Spleen (tissue), 11 donors: Measurements from ENCODE around the gene NAALADL2. TPM values are rescaled to one million over a fixed set of nuclear protein-coding genes. Genes with fewer than 3 reads are reported as not detected.
"Not testable (repeated sequence)": the region's sequence is repeated elsewhere in the genome, so short reads cannot be mapped to it uniquely, and the experiment has no call there.

Source experiments
- DNase-seq: peaks from one replicate; pipeline ENCODE4 v3.0.0-alpha.2; 2020
- H3K27ac ChIP-seq, 8 donors: fragments of 200-600 bp; sonication (generic) in 7 of 8; 1 replicate in 4 of 8; 2 replicates in 4 of 8; pipeline versions ENCODE4 v1.5.0 to v1.8.0; 2016 to 2021; ENCODE audit warnings: inconsistent platforms in 4 of 8, mild to moderate bottlenecking in 4 of 8, moderate library complexity in 1 of 8
- H3K27me3 ChIP-seq, 7 donors: fragments of 200-600 bp; sonication (generic) in 6 of 7; replicated peaks in 1 of 7; 1 replicate in 4 of 7; 2 replicates in 3 of 7; pipeline versions ENCODE4 v1.5.0 to v1.8.0; 2016 to 2021; ENCODE audit warnings: inconsistent platforms in 3 of 7, mild to moderate bottlenecking in 1 of 7
- H3K36me3 ChIP-seq, 6 donors: fragments of 200-600 bp; sonication (generic) in 5 of 6; 1 replicate in 4 of 6; 2 replicates in 2 of 6; pipeline versions ENCODE4 v1.5.0 to v1.8.0; 2016 to 2021; ENCODE audit warnings: inconsistent platforms in 2 of 6
- H3K4me1 ChIP-seq, 6 donors: fragments of 200-600 bp; sonication (generic) in 5 of 6; 1 replicate in 3 of 6; 2 replicates in 3 of 6; pipeline versions ENCODE4 v1.5.0 to v1.8.0; 2016 to 2021; ENCODE audit warnings: inconsistent platforms in 3 of 6
- H3K4me3 ChIP-seq, 8 donors: fragments of 200-600 bp; sonication (generic) in 7 of 8; 1 replicate in 4 of 8; 2 replicates in 4 of 8; pipeline versions ENCODE4 v1.5.0 to v1.8.0; 2016 to 2021; ENCODE audit warnings: inconsistent platforms in 4 of 8, mild to moderate bottlenecking in 4 of 8, moderate library complexity in 2 of 8
- H3K9me3 ChIP-seq, 8 donors: fragments of 200-600 bp; sonication (generic) in 7 of 8; 1 replicate in 4 of 8; 2 replicates in 4 of 8; pipeline versions ENCODE4 v1.5.0 to v1.8.0; 2016 to 2021; ENCODE audit warnings: inconsistent platforms in 4 of 8
- POLR2A ChIP-seq, 3 donors: fragments of 450-650 bp; IDR thresholded peaks; one replicate each; pipeline ENCODE4 v1.5.1; 2017; ENCODE audit warnings: antibody characterized with exemption in 3 of 3, mild to moderate bottlenecking in 1 of 3
- POLR2AphosphoS5 ChIP-seq, 3 donors: sonication (generic); formaldehyde crosslinking; IDR thresholded peaks; one replicate each; pipeline ENCODE4 v1.5.1; 2017; ENCODE audit warnings: antibody characterized with exemption in 3 of 3
- WGBS, 5 donors: extraction: QIAGEN DNeasy Blood & Tissue Kit in 3 of 5; methylation state at CpG; one replicate each; pipeline versions ENCODE4 v1.1.5 to v1.1.7; 2013 to 2018; 5-methylcytosine and 5-hydroxymethylcytosine counted together
- intact Hi-C: fragments of 100-400 bp; cut with DNase I; formaldehyde crosslinking; loops from one replicate; pipeline ENCODE4 v1.15.0; 2023; ENCODE audit warnings: low total_unique reads
- polyA plus RNA-seq, 3 donors: library from polyadenylated mRNA; stranded (reverse); fragments of 200-250 nt; gene quantifications; one replicate each; pipeline ENCODE4 v1.2.1, GENCODE V29; 2013
- total RNA-seq, 7 donors: library from RNA; depleted of rRNA in 3 of 7; stranded (reverse); fragments of >200 nt in 3 of 7; fragmentation: NEBNext Ultra II Directional in 4 of 7; extraction: Animal tissue kit (Norgen Biotek cat#: 25700) in 4 of 7; gene quantifications; one replicate each; pipeline versions ENCODE4 v1.1.0 to v1.2.1, GENCODE V29; 2016 to 2021
- TF ChIP-seq, protein P1 (sequence below), 11 experiments: fragments of 200-600 bp in 7 of 11; fragments of 450-650 bp in 4 of 11; sonication (generic) in 4 of 11; IDR thresholded peaks in 8 of 11; conservative IDR thresholded peaks in 3 of 11; 1 replicate in 7 of 11; 2 replicates in 4 of 11; pipeline versions ENCODE4 v1.4.0 to v1.8.0; 2016 to 2021; ENCODE audit warnings: antibody characterized with exemption in 11 of 11, inconsistent platforms in 4 of 11, mild to moderate bottlenecking in 1 of 11
- donor health status: healthy with polysubstance abuse.
- donor health status: DM: no; HTN: no; CAD: no; lungs with moderate emphysema.
- donor health status: DM: no; HTN: no; CAD: no.
- donor health status: Bipolar disorder and iron deficiency.
- donor health status: healthy.
- donor health status: DM: no; HTN: no; CAD: no.
- donor health status: DM: yes; HTN: yes; CAD: no.

The NAALADL2 gene
- total and polyA plus RNA-seq, 10 donors: 0.09 to 14.4 (median 6.4) TPM

DNA sequence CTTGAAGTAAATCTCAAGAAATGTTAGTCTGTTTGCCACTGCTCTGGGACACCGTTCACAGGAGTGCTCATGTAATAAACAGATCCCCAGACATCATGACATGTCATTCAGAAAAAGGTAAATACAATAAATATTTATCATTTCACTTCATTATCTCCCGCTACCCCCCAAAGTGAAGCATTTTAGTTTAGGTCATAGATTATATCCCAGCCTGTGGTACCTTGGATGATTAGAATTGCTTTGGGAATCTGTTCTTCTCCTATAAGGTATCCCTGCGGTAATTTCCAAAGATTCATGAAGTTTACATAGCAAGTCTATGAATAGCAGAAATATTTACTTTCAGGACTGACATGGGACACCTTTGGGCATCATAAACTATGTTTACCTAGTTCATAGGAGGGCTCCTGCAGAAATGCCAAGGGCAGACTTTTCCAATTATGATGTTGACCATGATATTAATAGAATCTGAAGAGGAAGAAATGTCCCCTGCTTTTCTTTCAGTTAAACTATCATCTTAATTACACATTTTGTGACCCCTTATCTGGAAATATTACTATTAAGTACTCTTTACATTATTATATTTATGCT lies 268.0 kb downstream of the NAALADL2 start:
- TF ChIP-seq, protein P1, sequence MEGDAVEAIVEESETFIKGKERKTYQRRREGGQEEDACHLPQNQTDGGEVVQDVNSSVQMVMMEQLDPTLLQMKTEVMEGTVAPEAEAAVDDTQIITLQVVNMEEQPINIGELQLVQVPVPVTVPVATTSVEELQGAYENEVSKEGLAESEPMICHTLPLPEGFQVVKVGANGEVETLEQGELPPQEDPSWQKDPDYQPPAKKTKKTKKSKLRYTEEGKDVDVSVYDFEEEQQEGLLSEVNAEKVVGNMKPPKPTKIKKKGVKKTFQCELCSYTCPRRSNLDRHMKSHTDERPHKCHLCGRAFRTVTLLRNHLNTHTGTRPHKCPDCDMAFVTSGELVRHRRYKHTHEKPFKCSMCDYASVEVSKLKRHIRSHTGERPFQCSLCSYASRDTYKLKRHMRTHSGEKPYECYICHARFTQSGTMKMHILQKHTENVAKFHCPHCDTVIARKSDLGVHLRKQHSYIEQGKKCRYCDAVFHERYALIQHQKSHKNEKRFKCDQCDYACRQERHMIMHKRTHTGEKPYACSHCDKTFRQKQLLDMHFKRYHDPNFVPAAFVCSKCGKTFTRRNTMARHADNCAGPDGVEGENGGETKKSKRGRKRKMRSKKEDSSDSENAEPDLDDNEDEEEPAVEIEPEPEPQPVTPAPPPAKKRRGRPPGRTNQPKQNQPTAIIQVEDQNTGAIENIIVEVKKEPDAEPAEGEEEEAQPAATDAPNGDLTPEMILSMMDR (IDR thresholded peaks at IDR 0.05 in 8 of 11, conservative IDR thresholded peaks at IDR 0.05 in 3 of 11): no peak
- no peak for TF ChIP-seq POLR2AphosphoS5 (IDR thresholded peaks at IDR 0.05)
- no peak for TF ChIP-seq POLR2A (IDR thresholded peaks at IDR 0.05)
- WGBS, 5 donors: 76 to 88% (median 87%) methylated on average over 3 of the region's 3 CpGs
- no peak for DNase-seq
- Histone ChIP-seq H3K4me3 (no peak overlapping the region), H3K4me1 (no peaks in the 10 kb centered on the region), H3K9me3 (peaks cover 0 to 17% (median 0%) of the 10 kb centered on the region in 8 donors), H3K27ac (no peak overlapping the region), H3K27me3 (no peaks in the 10 kb centered on the region), H3K36me3 (no peaks in the 10 kb centered on the region)
- intact Hi-C loops: no loop called here

GRCh38 chr3:175129126-175129525 lies 270.0 kb downstream of the NAALADL2 start:
- WGBS, 5 donors: 59 to 80% (median 64%) methylated on average over 2 of the region's 2 CpGs
- intact Hi-C loops: no loop called here
- Histone ChIP-seq H3K36me3 (no peaks in the 10 kb centered on the region), H3K27me3 (no peaks in the 10 kb centered on the region), H3K27ac (no peak overlapping the region), H3K4me1 (no peaks in the 10 kb centered on the region), H3K4me3 (no peak overlapping the region), H3K9me3 (peaks cover 0 to 28% (median 2%) of the 10 kb centered on the region in 8 donors)
- TF ChIP-seq, protein P1 (IDR thresholded peaks at IDR 0.05 in 8 of 11, conservative IDR thresholded peaks at IDR 0.05 in 3 of 11): no peak
- TF ChIP-seq POLR2AphosphoS5 (IDR thresholded peaks at IDR 0.05): no peak
- TF ChIP-seq POLR2A (IDR thresholded peaks at IDR 0.05): no peak
- DNase-seq: no peak

GRCh38 chr3:175129571-175129970 lies 270.4 kb downstream of the NAALADL2 start:
- H3K4me1 ChIP-seq: no peaks in the 10 kb centered on the region
- H3K4me3 ChIP-seq: no peak overlapping the region
- H3K9me3 ChIP-seq: peaks cover 0 to 24% (median 2%) of the 10 kb centered on the region in 8 donors
- intact Hi-C loops: no loop called here
- TF ChIP-seq POLR2A (IDR thresholded peaks at IDR 0.05): no peak
- TF ChIP-seq POLR2AphosphoS5 (IDR thresholded peaks at IDR 0.05): no peak
- TF ChIP-seq, protein P1 (IDR thresholded peaks at IDR 0.05 in 8 of 11, conservative IDR thresholded peaks at IDR 0.05 in 3 of 11): no peak
- DNase-seq: no peak
- no peaks in the 10 kb centered on the region for H3K27me3 ChIP-seq
- H3K36me3 ChIP-seq: no peaks in the 10 kb centered on the region
- 68 to 92% (median 88%) methylated on average over 2 of the region's 2 CpGs for WGBS, 5 donors
- no peak overlapping the region for H3K27ac ChIP-seq

GRCh38 chr3:175131866-175132265 lies 272.7 kb downstream of the NAALADL2 start:
- intact Hi-C loops, DNase-seq: not testable (repeated sequence)
- 96 to 100% (median 97%) methylated on average over 9 to 13 of the region's 28 CpGs; no CpG with 5 or more reads in 2 of the 5 donors for WGBS, 5 donors

GRCh38 chr3:175132706-175133105 lies 273.6 kb downstream of the NAALADL2 start:
- H3K4me1 ChIP-seq, H3K27ac ChIP-seq, H3K4me3 ChIP-seq, H3K27me3 ChIP-seq, H3K36me3 ChIP-seq, intact Hi-C loops: not testable (repeated sequence)
- peaks cover 0 to 24% (median 0%) of the 10 kb centered on the region in 8 donors for H3K9me3 ChIP-seq
- DNase-seq: peak; percentile 55
- WGBS, 5 donors: 86 to 94% (median 91%) methylated on average over 9 to 28 of the region's 28 CpGs

More at GRCh38 chr3:175131866-175132265, 272.7 kb downstream of the NAALADL2 start:
- H3K36me3 ChIP-seq, H3K27ac ChIP-seq, H3K4me1 ChIP-seq, H3K27me3 ChIP-seq, H3K4me3 ChIP-seq: not testable (repeated sequence)
- H3K9me3 ChIP-seq: peaks cover 0 to 24% (median 0%) of the 10 kb centered on the region in 8 donors
